VCaP (cell line): ENCODE results near the gene TRIM33.
"Not testable (repeated sequence)": the region's sequence is repeated elsewhere in the genome, so short reads cannot be mapped to it uniquely, and the experiment has no call there.

ENCODE experiments used
- H3K27ac ChIP-seq: fragments of 450-650 bp; 2 replicates; pipeline ENCODE4 v1.5.1; 2017
- CTCF ChIP-seq: fragments of 450-650 bp; conservative IDR thresholded peaks from 2 replicates; pipeline ENCODE4 v1.5.1; 2017; ENCODE audit warnings: mild to moderate bottlenecking, moderate library complexity

TRIM33 gene

DNA sequence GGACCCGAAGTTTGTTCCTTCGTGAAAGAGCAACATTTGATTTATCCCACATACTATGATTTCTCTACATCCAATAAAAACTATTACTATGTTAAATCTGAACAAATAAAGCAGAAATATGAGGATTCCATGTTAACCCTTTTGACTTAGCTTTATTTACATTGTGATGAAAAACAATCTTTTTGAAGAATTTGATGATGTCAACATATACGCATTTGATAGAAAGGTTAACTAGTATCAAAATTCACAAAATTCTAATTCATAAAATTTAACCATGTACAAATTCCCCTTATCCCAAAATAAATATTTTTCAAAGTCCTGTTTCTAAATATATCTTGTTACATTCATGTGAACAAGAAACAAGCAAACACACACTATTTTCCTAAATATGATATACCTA is 74.2 kb downstream of the TRIM33 start:
- TF ChIP-seq CTCF = no peak

GRCh38 chr1:114435088-114435715 is 75.8 kb downstream of the TRIM33 start:
- no peak for TF ChIP-seq CTCF

More for the DNA sequence above, 74.2 kb downstream of the TRIM33 start:
- peak overlapping the region; percentile 61; the same call in 1 of the 2 replicates for H3K27ac ChIP-seq

GRCh38 chr1:114431026-114431425 is 80.0 kb downstream of the TRIM33 start:
- H3K27ac ChIP-seq = no peak overlapping the region
- no peak for TF ChIP-seq CTCF

More at GRCh38 chr1:114435088-114435715, 75.8 kb downstream of the TRIM33 start:
- H3K27ac ChIP-seq = peak overlapping the region; percentile 61

DNA sequence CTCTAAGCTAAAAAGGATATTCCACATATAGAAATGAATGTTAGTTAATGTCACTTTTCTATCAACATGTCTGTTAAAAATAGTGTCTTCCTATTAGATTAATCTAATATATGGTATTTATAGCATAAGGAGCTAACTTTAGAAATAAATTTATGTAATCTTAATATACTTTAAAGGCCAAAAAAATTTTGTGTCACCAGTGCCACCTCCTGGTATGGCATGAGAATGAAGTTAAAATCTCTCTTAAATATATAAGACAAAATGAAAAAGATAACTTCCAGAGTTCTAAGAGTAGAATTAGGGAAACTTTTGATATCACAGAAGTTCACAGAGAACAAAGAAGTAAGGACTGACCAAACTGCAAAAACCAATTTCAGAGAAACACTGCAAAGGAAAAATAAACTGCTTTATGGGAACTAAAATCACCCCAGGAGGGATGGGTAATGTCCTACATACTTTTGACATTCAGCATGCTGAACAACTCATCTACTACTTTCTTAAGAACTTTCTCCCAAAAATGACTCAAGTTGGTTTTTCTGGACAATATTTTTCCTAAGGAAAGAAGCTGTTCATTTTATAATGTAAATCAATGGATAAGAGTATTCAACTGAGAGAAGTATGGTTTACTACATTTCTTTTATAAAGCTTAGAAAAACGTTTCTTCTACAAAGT is 82.8 kb downstream of the TRIM33 start:
- TF ChIP-seq CTCF = peak; percentile 69
- H3K27ac ChIP-seq = no peak overlapping the region

- no peak for TF ChIP-seq CTCF
- no peak overlapping the region for H3K27ac ChIP-seq
Observed at GRCh38 chr1:114427612-114428011, 83.4 kb downstream of the TRIM33 start.

DNA sequence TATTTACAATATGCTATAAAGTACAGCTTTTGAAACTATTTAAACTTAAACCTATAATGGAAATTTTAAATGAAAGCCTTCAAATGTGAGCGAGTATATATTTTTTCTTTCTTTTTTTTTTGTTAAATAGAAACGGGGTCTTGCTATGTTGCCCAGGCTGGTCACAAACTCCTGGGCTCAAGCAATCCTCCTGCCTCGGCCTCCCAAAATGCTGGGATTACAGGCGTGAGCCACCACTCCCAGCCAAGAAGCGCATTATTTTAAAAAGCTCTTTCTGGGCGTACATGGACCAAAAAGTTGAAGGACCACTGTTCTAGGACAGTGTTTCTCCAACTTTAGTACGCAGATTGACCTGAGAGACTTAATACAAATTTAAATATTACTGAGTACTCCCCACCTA is 87.5 kb downstream of the TRIM33 start:
- no peak for TF ChIP-seq CTCF
- no peak overlapping the region for H3K27ac ChIP-seq

DNA sequence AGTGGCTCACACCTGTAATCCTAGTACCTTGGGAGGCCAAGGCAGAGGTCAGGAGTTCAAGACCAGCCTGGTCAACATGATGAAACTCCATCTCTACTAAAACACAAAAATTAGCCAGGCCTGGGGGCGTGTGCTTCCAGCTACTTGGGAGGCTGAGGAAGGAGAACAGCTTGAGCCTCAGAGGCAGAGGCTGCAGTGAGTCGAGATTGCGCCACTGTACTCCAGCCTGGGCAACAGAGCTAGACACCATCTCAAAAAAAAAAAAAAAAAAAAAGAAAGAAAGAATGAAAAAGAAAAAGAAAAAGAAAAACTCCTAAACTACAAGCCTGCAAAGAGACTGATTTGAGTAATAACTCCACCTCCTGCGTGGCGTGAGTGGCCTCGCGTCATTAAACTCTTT is 92.1 kb downstream of the TRIM33 start:
- not testable (repeated sequence) for H3K27ac ChIP-seq

GRCh38 chr1:114397601-114398000 is 113.4 kb downstream of the TRIM33 start:
- TF ChIP-seq CTCF = no peak
- no peak overlapping the region for H3K27ac ChIP-seq
